GM21786 (cell line): ENCODE measurements around the gene SHB.
A peak's percentile ranks its signal among the peaks of the same experiment; 100 is the strongest.
"Not testable (repeated sequence)": the region's sequence is repeated elsewhere in the genome, so short reads cannot be mapped to it uniquely, and the experiment has no call there.

Source experiments
- ATAC-seq: cut with Tn5 transposase; IDR thresholded peaks from one replicate; pipeline ENCODE4 v1.9.1; 2021; ENCODE audit not compliant: unreplicated experiment

The SHB gene

GRCh38 chr9:38064842-38065368, 4.1 kb downstream of the SHB start:
- no peak for ATAC-seq

- ATAC-seq: no peak
Observed at GRCh38 chr9:38063363-38063707, 5.7 kb downstream of the SHB start.

GRCh38 chr9:38062498-38063362, 6.3 kb downstream of the SHB start:
- no peak for ATAC-seq

GRCh38 chr9:38062106-38062497, 6.9 kb downstream of the SHB start:
- no peak for ATAC-seq

- ATAC-seq: peak; percentile 68
Observed at GRCh38 chr9:38061326-38061977, 7.6 kb downstream of the SHB start.

- ATAC-seq: no peak
Observed at GRCh38 chr9:38060681-38061080, 8.3 kb downstream of the SHB start.

- ATAC-seq: no peak
Observed at GRCh38 chr9:38059233-38059936, 9.6 kb downstream of the SHB start.

- no peak for ATAC-seq
Observed at GRCh38 chr9:38058452-38059232, 10.4 kb downstream of the SHB start.

- ATAC-seq: no peak
Observed at GRCh38 chr9:38057416-38058195, 11.4 kb downstream of the SHB start.

GRCh38 chr9:38054653-38055052, 14.4 kb downstream of the SHB start:
- ATAC-seq: no peak

- ATAC-seq: no peak
Observed at GRCh38 chr9:38053697-38054461, 15.1 kb downstream of the SHB start.

GRCh38 chr9:38051780-38052546, 17.1 kb downstream of the SHB start:
- ATAC-seq: no peak

GRCh38 chr9:38048316-38048969, 20.6 kb downstream of the SHB start:
- ATAC-seq: no peak

- ATAC-seq: peak; percentile 60
Observed at GRCh38 chr9:38047301-38048251, 21.5 kb downstream of the SHB start.

- ATAC-seq: no peak
Observed at GRCh38 chr9:38046661-38047300, 22.2 kb downstream of the SHB start.

- not testable (repeated sequence) for ATAC-seq
Observed at GRCh38 chr9:38045939-38046338, 23.1 kb downstream of the SHB start.
